Tibial artery (tissue), 4 donors: Measurements from ENCODE around the gene GSG1L.

Source experiments
- DNase-seq, 2 donors: peaks; one replicate each; pipeline ENCODE4 v3.0.0-alpha.2; 2019
- H3K27ac ChIP-seq, 2 donors: fragments of 200-600 bp; sonication (generic) in 1 of 2; 1 replicate in 1 of 2; 2 replicates in 1 of 2; pipeline ENCODE4 v1.5.1; 2018 to 2019; ENCODE audit warnings: mild to moderate bottlenecking in 1 of 2
- H3K27me3 ChIP-seq, 2 donors: fragments of 200-600 bp; sonication (generic) in 1 of 2; one replicate each; pipeline versions ENCODE4 v1.5.1 to v1.6.0; 2016 to 2019
- H3K36me3 ChIP-seq, 3 donors: fragments of 200-600 bp; sonication (generic) in 2 of 3; one replicate each; pipeline ENCODE4 v1.5.1; 2016 to 2019; ENCODE audit warnings: mild to moderate bottlenecking in 2 of 3
- H3K4me1 ChIP-seq, 4 donors: fragments of 200-600 bp; sonication (generic) in 2 of 4; 1 replicate in 3 of 4; 2 replicates in 1 of 4; pipeline ENCODE4 v1.5.1; 2016 to 2019
- H3K4me3 ChIP-seq, 2 donors: fragments of 200-600 bp; sonication (generic) in 1 of 2; 1 replicate in 1 of 2; 2 replicates in 1 of 2; pipeline ENCODE4 v1.5.1; 2018 to 2019; ENCODE audit warnings: mild to moderate bottlenecking in 2 of 2
- H3K9me3 ChIP-seq, 3 donors: fragments of 200-600 bp; sonication (generic) in 1 of 3; one replicate each; pipeline ENCODE4 v1.5.1; 2016 to 2019
- CTCF ChIP-seq, 2 experiments: fragments of 200-600 bp in 1 of 2; fragments of 450-650 bp in 1 of 2; IDR thresholded peaks; one replicate each; pipeline ENCODE4 v1.5.1; 2017 to 2019; ENCODE audit warnings: antibody characterized with exemption in 2 of 2, mild to moderate bottlenecking in 1 of 2, moderate library complexity in 1 of 2
- intact Hi-C: fragments of 100-400 bp; cut with DNase I; formaldehyde crosslinking; loops from one replicate; pipeline ENCODE4 v1.15.0; 2023; ENCODE audit warnings: low total_unique reads

Gene GSG1L

GRCh38 chr16:28090646-28091377, 27.3 kb upstream of the GSG1L start:
- no peaks in the 10 kb centered on the region for H3K9me3 ChIP-seq
- no peaks in the 10 kb centered on the region for H3K27me3 ChIP-seq
- intact Hi-C loops, result no loop called here
- no peak overlapping the region for H3K27ac ChIP-seq
- H3K4me1 ChIP-seq, result no peaks in the 10 kb centered on the region
- H3K36me3 ChIP-seq, result no peaks in the 10 kb centered on the region
- H3K4me3 ChIP-seq, result no peak overlapping the region
- no peak for DNase-seq
- no peak for TF ChIP-seq CTCF (IDR thresholded peaks at IDR 0.05)

GRCh38 chr16:28089992-28090365, 26.5 kb upstream of the GSG1L start:
- no peaks in the 10 kb centered on the region for H3K36me3 ChIP-seq
- intact Hi-C loops, result no loop called here
- H3K4me3 ChIP-seq, result no peak overlapping the region
- no peak overlapping the region for H3K27ac ChIP-seq
- no peak for TF ChIP-seq CTCF (IDR thresholded peaks at IDR 0.05)
- no peaks in the 10 kb centered on the region for H3K27me3 ChIP-seq
- no peaks in the 10 kb centered on the region for H3K9me3 ChIP-seq
- no peaks in the 10 kb centered on the region for H3K4me1 ChIP-seq
- DNase-seq, result no peak

GRCh38 chr16:28089205-28089991, 25.9 kb upstream of the GSG1L start:
- intact Hi-C loops, result no loop called here
- Histone ChIP-seq H3K36me3 (no peaks in the 10 kb centered on the region), H3K4me3 (no peak overlapping the region), H3K27ac (no peak overlapping the region), H3K9me3 (no peaks in the 10 kb centered on the region), H3K4me1 (no peaks in the 10 kb centered on the region), H3K27me3 (no peaks in the 10 kb centered on the region)
- no peak for TF ChIP-seq CTCF (IDR thresholded peaks at IDR 0.05)
- no peak for DNase-seq

- Histone ChIP-seq H3K4me1 (no peaks in the 10 kb centered on the region), H3K4me3 (no peak overlapping the region), H3K9me3 (no peaks in the 10 kb centered on the region), H3K36me3 (no peaks in the 10 kb centered on the region), H3K27me3 (no peaks in the 10 kb centered on the region), H3K27ac (no peak overlapping the region)
- no peak for DNase-seq
- intact Hi-C loops, result no loop called here
- no peak for TF ChIP-seq CTCF (IDR thresholded peaks at IDR 0.05)
Measured at GRCh38 chr16:28087675-28088300, 24.3 kb upstream of the GSG1L start.

GRCh38 chr16:28087140-28087660, 23.7 kb upstream of the GSG1L start:
- no peak for DNase-seq
- Histone ChIP-seq H3K36me3 (no peaks in the 10 kb centered on the region), H3K4me1 (no peaks in the 10 kb centered on the region), H3K9me3 (no peaks in the 10 kb centered on the region), H3K4me3 (no peak overlapping the region), H3K27ac (no peak overlapping the region), H3K27me3 (no peaks in the 10 kb centered on the region)
- TF ChIP-seq CTCF (IDR thresholded peaks at IDR 0.05), result no peak
- intact Hi-C loops, result no loop called here
